H1 (cell line): ENCODE data around the gene RAB40A. TPM values are rescaled to one million over a fixed set of nuclear protein-coding genes. Genes with fewer than 3 reads are reported as not detected.

Experiments
- CTCF ChIA-PET: fragments of 300-600 bp; sonication (Branson Sonifier 250); formaldehyde crosslinking; loops from one replicate; lab custom pipeline; 2021; ENCODE audit not compliant: partially characterized antibody; lab: Charles Lee
- POLR2A ChIA-PET: fragments of 300-600 bp; sonication (Branson Sonifier 250); formaldehyde crosslinking; loops from one replicate; lab custom pipeline; 2021; ENCODE audit warnings: inconsistent platforms; ENCODE audit not compliant: partially characterized antibody; lab: Charles Lee
- DNase-seq, 2 experiments: peaks; one replicate each; pipeline versions ENCODE4 v3.0.0 to v3.0.0-alpha.2; 2010 to 2022; ENCODE audit warnings: low spot score in 2 of 2, low read depth in 1 of 2, mixed read lengths in 1 of 2
- FAIRE-seq: peaks from 2 replicates; lab custom pipeline; 2011; peaks lifted over from hg19 to GRCh38; lab: Jason Lieb, UNC
- H2AFZ ChIP-seq: 2 replicates; pipeline ENCODE4 v1.8.1; 2012; ENCODE audit warnings: low read length, inconsistent platforms
- H2AK5ac ChIP-seq: 2 replicates; pipeline ENCODE4 v1.6.1; 2013; ENCODE audit warnings: low read depth, low read length
- H2BK120ac ChIP-seq: replicated peaks from 2 replicates; pipeline ENCODE3; 2013; ENCODE audit warnings: low read depth, low read length, inconsistent platforms
- H2BK12ac ChIP-seq: 2 replicates; pipeline ENCODE4 v1.6.1; 2013; ENCODE audit warnings: low read depth, low read length
- H2BK15ac ChIP-seq: 2 replicates; pipeline ENCODE4 v1.6.1; 2013; ENCODE audit warnings: low read length
- H2BK20ac ChIP-seq: 2 replicates; pipeline ENCODE4 v1.6.1; 2013; ENCODE audit warnings: low read length
- H2BK5ac ChIP-seq: 2 replicates; pipeline ENCODE4 v1.6.1; 2013; ENCODE audit warnings: low read depth, low read length
- H3K14ac ChIP-seq: 2 replicates; pipeline ENCODE4 v1.6.1; 2013; ENCODE audit warnings: inconsistent platforms; ENCODE audit not compliant: insufficient read length
- H3K18ac ChIP-seq: 2 replicates; pipeline ENCODE4 v1.6.1; 2013; ENCODE audit warnings: low read length; ENCODE audit errors: extremely low read depth
- H3K23ac ChIP-seq: 2 replicates; pipeline ENCODE4 v1.6.1; 2013; ENCODE audit warnings: inconsistent platforms; ENCODE audit not compliant: insufficient read length
- H3K23me2 ChIP-seq: 2 replicates; pipeline ENCODE4 v1.6.1; 2013; ENCODE audit warnings: low read depth, low read length
- H3K27ac ChIP-seq: 2 replicates; pipeline ENCODE4 v1.6.1; 2011; ENCODE audit warnings: low read depth, low read length, inconsistent platforms
- H3K27me3 ChIP-seq, 4 experiments: replicated peaks in 1 of 4; 1 replicate in 1 of 4; 2 replicates in 3 of 4; pipeline versions ENCODE4 v1.6.1 to v1.8.1; 2011 to 2013; ENCODE audit warnings: low read length in 3 of 4, mild to moderate bottlenecking in 3 of 4, inconsistent platforms in 2 of 4, mixed read lengths in 2 of 4, moderate library complexity in 1 of 4; ENCODE audit not compliant: control insufficient read depth in 3 of 4, insufficient read depth in 3 of 4; ENCODE audit errors: extremely low read depth in 1 of 4
- H3K36me3 ChIP-seq, 4 experiments: 2 replicates each; pipeline versions ENCODE4 v1.6.1 to v1.8.1; 2011 to 2013; ENCODE audit warnings: mild to moderate bottlenecking in 4 of 4, low read length in 3 of 4, moderate library complexity in 2 of 4, control low read depth in 1 of 4, inconsistent platforms in 1 of 4; ENCODE audit not compliant: insufficient read depth in 4 of 4, control insufficient read depth in 2 of 4
- H3K4ac ChIP-seq: replicated peaks from 2 replicates; pipeline ENCODE3; 2013; ENCODE audit warnings: low read length, low read depth, mixed read lengths, inconsistent platforms; ENCODE audit not compliant: insufficient read length
- H3K4me1 ChIP-seq, 4 experiments: replicated peaks in 1 of 4; 1 replicate in 1 of 4; 2 replicates in 3 of 4; pipeline versions ENCODE4 v1.6.1 to v1.8.1; 2011 to 2013; ENCODE audit warnings: low read length in 3 of 4, inconsistent platforms in 2 of 4, mixed read lengths in 1 of 4; ENCODE audit not compliant: insufficient read depth in 4 of 4, control insufficient read depth in 3 of 4
- H3K4me2 ChIP-seq, 2 experiments: 2 replicates each; pipeline versions ENCODE4 v1.6.1 to v1.8.1; 2011 to 2013; ENCODE audit warnings: low read depth in 2 of 2, low read length in 2 of 2, control low read depth in 1 of 2, inconsistent platforms in 1 of 2, mild to moderate bottlenecking in 1 of 2; ENCODE audit not compliant: insufficient read depth in 1 of 2
- H3K4me3 ChIP-seq, 4 experiments: fragments of 200-600, 300-600 bp in 1 of 4; sonication (generic), shearing (Covaris generic), sonication (Bioruptor Twin) in 1 of 4; 2 replicates each; pipeline versions ENCODE4 v1.5.1 to v1.8.1; 2011 to 2016; ENCODE audit warnings: low read length in 4 of 4, low read depth in 3 of 4, control low read depth in 2 of 4, inconsistent platforms in 2 of 4, mild to moderate bottlenecking in 2 of 4, mixed read lengths in 1 of 4, moderate library complexity in 1 of 4; ENCODE audit not compliant: insufficient read depth in 2 of 4; ENCODE audit errors: extremely low read depth in 1 of 4
- H3K56ac ChIP-seq: replicated peaks from 2 replicates; pipeline ENCODE3; 2013; ENCODE audit warnings: low read depth, mild to moderate bottlenecking, mixed read lengths, low read length, inconsistent platforms; ENCODE audit not compliant: insufficient read length
- H3K79me1 ChIP-seq: 2 replicates; pipeline ENCODE4 v1.6.1; 2013; ENCODE audit warnings: low read depth, low read length, control low read depth
- H3K79me2 ChIP-seq, 2 experiments: 2 replicates each; pipeline versions ENCODE4 v1.6.1 to v1.8.1; 2012 to 2013; ENCODE audit warnings: low read length in 2 of 2, mild to moderate bottlenecking in 2 of 2, inconsistent platforms in 1 of 2; ENCODE audit not compliant: insufficient read depth in 2 of 2, control insufficient read depth in 1 of 2
- H3K9ac ChIP-seq, 4 experiments: replicated peaks in 1 of 4; 1 replicate in 1 of 4; 2 replicates in 3 of 4; pipeline versions ENCODE4 v1.6.1 to v1.8.1; 2011 to 2013; ENCODE audit warnings: low read depth in 3 of 4, low read length in 3 of 4, control low read depth in 2 of 4, mild to moderate bottlenecking in 2 of 4, moderate library complexity in 2 of 4, inconsistent platforms in 1 of 4; ENCODE audit errors: extremely low read depth in 1 of 4
- H3K9me3 ChIP-seq, 2 experiments: 2 replicates each; pipeline versions ENCODE4 v1.6.1 to v1.8.1; 2012 to 2013; ENCODE audit warnings: mild to moderate bottlenecking in 2 of 2, moderate library complexity in 2 of 2, control low read depth in 1 of 2, inconsistent platforms in 1 of 2, low read depth in 1 of 2, low read length in 1 of 2, mixed read lengths in 1 of 2; ENCODE audit not compliant: insufficient read depth in 2 of 2
- H4K20me1 ChIP-seq, 2 experiments: replicated peaks in 1 of 2; 2 replicates each; pipeline versions ENCODE3 to v1.8.1; 2011 to 2013; ENCODE audit warnings: inconsistent platforms in 2 of 2, low read length in 2 of 2, mild to moderate bottlenecking in 1 of 2; ENCODE audit not compliant: insufficient read depth in 2 of 2, control insufficient read depth in 1 of 2
- H4K5ac ChIP-seq: 2 replicates; pipeline ENCODE4 v1.6.1; 2013; ENCODE audit warnings: low read length, low read depth, mixed read lengths, inconsistent platforms; ENCODE audit not compliant: insufficient read length
- H4K8ac ChIP-seq: 2 replicates; pipeline ENCODE4 v1.8.0; 2013; ENCODE audit warnings: mild to moderate bottlenecking, moderate library complexity, low read length, inconsistent platforms; ENCODE audit not compliant: insufficient read depth; ENCODE audit errors: extremely low read depth
- H4K91ac ChIP-seq: replicated peaks from 2 replicates; pipeline ENCODE3; 2013; ENCODE audit warnings: low read length, mixed read lengths, inconsistent platforms; ENCODE audit not compliant: insufficient read length
- ASH2L ChIP-seq: fragments of 200-600, 300-600 bp; sonication (generic); IDR thresholded peaks from one replicate; pipeline ENCODE4 v1.7.1; 2017; ENCODE audit warnings: low read length
- BRCA1 ChIP-seq: IDR thresholded peaks from 2 replicates; pipeline ENCODE4 v1.6.1; 2012; ENCODE audit warnings: low read depth, low read length, improper control_type of control experiment
- POLR2AphosphoS5 ChIP-seq: IDR thresholded peaks from 2 replicates; pipeline ENCODE4 v1.6.1; 2011; ENCODE audit warnings: low read depth, low read length
- SIN3A ChIP-seq, 2 experiments: IDR thresholded peaks in 1 of 2; conservative IDR thresholded peaks in 1 of 2; 2 replicates each; pipeline ENCODE4 v1.6.1; 2011 to 2012; ENCODE audit warnings: low read length in 2 of 2, improper control_type of control experiment in 1 of 2, low read depth in 1 of 2, mild to moderate bottlenecking in 1 of 2
- SP2 ChIP-seq: IDR thresholded peaks from 2 replicates; pipeline ENCODE4 v1.6.1; 2012; ENCODE audit warnings: mild to moderate bottlenecking, low read length, inconsistent platforms
- SRF ChIP-seq: IDR thresholded peaks from 2 replicates; pipeline ENCODE4 v1.6.1; 2011; ENCODE audit warnings: mild to moderate bottlenecking, low read depth, low read length, moderate library complexity
- TAF7 ChIP-seq: optimal IDR thresholded peaks from 2 replicates; pipeline ENCODE3; 2011; ENCODE audit warnings: low read depth, mild to moderate bottlenecking, inconsistent platforms, low read length, moderate library complexity, borderline replicate concordance
- WGBS, 2 experiments: shearing (Covaris generic) in 1 of 2; methylation state at CpG; one replicate each; pipeline versions ENCODE4 v1.1.6 to v1.1.7; 2013 to 2015; ENCODE audit warnings: low lambda C conversion rate in 2 of 2, mixed read lengths in 2 of 2, inconsistent platforms in 1 of 2, low coverage in 1 of 2, missing lambda C conversion rate in 1 of 2; ENCODE audit not compliant: insufficient replicate concordance in 2 of 2, insufficient coverage in 1 of 2, insufficient read length in 1 of 2; ENCODE audit errors: extremely low coverage in 1 of 2, missing lambda C conversion rate in 1 of 2; 5-methylcytosine and 5-hydroxymethylcytosine counted together
- polyA plus RNA-seq, 7 experiments: library from polyadenylated mRNA; depleted of rRNA in 3 of 7; stranded (reverse) in 5 of 7; unstranded in 2 of 7; fragments of >200 nt in 5 of 7; fragments of 200-250 nt in 2 of 7; gene quantifications; 1 replicate in 5 of 7; 2 replicates in 1 of 7; 4 replicates in 1 of 7; pipeline versions ENCODE4 v1.2.1 to v1.2.3, GENCODE V29; 2011 to 2013; ENCODE audit warnings: missing spikeins in 2 of 7, mixed read lengths in 2 of 7
- total RNA-seq: library from RNA; stranded (reverse); fragmentation: NEBNext Ultra II Directional; extraction: Animal tissue kit (Norgen Biotek cat#: 25700); gene quantifications from 2 replicates; pipeline ENCODE4 v1.2.1, GENCODE V29; 2021

Gene RAB40A
- total and polyA plus RNA-seq, 2 of the 8 experiments (the other 6 are each of a cell fraction or from before 2014, with no cell fraction given) = 0.09 to 0.21 TPM

DNA sequence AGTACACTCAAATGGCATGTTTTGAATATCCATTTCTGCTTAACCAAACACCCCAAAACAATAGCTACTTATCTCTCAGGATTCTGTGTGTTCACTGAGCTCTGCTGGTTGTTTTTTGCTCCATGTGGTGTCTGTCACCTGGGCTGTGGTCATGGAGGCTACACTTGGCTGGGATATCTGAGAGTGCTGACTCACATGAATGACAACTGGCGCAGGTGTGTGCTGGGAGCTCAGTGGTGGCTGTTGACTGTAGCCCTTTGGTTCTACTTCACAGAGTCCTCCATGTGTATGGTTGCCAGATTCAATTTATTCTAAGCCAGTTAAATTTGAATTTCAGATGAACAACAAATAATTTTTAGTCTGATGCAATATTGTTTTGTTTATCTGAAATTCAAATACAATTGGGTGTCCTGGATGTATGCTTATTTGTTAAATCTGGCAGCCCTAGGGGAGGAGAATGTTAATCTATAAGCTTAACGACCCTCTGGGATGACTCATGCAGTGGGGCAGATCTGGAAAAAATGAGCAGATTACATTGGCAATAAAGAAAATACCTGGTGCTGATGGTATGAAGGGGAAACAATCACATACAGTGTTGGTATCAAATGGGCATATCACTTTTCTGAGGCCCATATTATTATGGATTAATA, 37.8 kb upstream of the RAB40A start:
- CTCF ChIA-PET = interaction anchor here (0.7 kb wide), 1 partner anchor 11 kb away, joined by 3 read pairs; no protein-coding TSS in a partner anchor
- H3K27me3 ChIP-seq = no peaks in the 10 kb centered on the region
- no peaks in the 10 kb centered on the region; a peak in 1 of 7 replicates for H3K4me1 ChIP-seq
- H3K18ac ChIP-seq = no peak overlapping the region
- no peak for TF ChIP-seq ASH2L
- TF ChIP-seq SRF = no peak
- TF ChIP-seq TAF7 = no peak
- no peak for TF ChIP-seq SIN3A (conservative IDR thresholded peaks at IDR 0.05 in 1 of 2, IDR thresholded peaks at IDR 0.05 in 1 of 2; ENCODE audit: low read depth in 1 of 2, low read length in 2 of 2)
- no peak for TF ChIP-seq BRCA1
- no peak for TF ChIP-seq POLR2AphosphoS5
- no peak for TF ChIP-seq SP2
- TF ChIP-seq, all 59 proteins: peak for 0
- Histone ChIP-seq H3K23ac (no peak overlapping the region), H3K79me1 (no peaks in the 10 kb centered on the region), H3K56ac (no peak overlapping the region), H2AFZ (no peak overlapping the region), H3K4me2 (no peak overlapping the region), H2BK12ac (no peak overlapping the region), H3K27ac (no peak overlapping the region), H3K9me3 (no peaks in the 10 kb centered on the region), H4K5ac (no peak overlapping the region), H3K14ac (no peak overlapping the region), H3K4ac (no peak overlapping the region), H3K79me2 (no peaks in the 10 kb centered on the region), H2AK5ac (no peak overlapping the region), H4K20me1 (no peaks in the 10 kb centered on the region), H3K23me2 (no peaks in the 10 kb centered on the region), H4K91ac (no peak overlapping the region), H2BK15ac (no peak overlapping the region), H3K4me3 (no peak overlapping the region), H3K36me3 (no peaks in the 10 kb centered on the region), H2BK120ac (no peak overlapping the region), H3K9ac (no peak overlapping the region), H4K8ac (no peak overlapping the region), H2BK20ac (no peak overlapping the region), H2BK5ac (no peak overlapping the region)
- WGBS, 2 experiments = 60% methylated on average over 2 of the region's 2 CpGs; no CpG with 5 or more reads in 1 of the 2 experiments
- POLR2A ChIA-PET = no interaction called here
- FAIRE-seq (no peak), DNase-seq (no peak)
